GM21360 (cell line): ENCODE results near the gene TRIM45.
"Not testable (repeated sequence)": the region's sequence is repeated elsewhere in the genome, so short reads cannot be mapped to it uniquely, and the experiment has no call there.

Experiments used
- ATAC-seq: cut with Tn5 transposase; IDR thresholded peaks from one replicate; pipeline ENCODE4 v1.9.1; 2021; ENCODE audit warnings: mild to moderate bottlenecking, moderate library complexity; ENCODE audit not compliant: unreplicated experiment

Gene TRIM45, protein sequence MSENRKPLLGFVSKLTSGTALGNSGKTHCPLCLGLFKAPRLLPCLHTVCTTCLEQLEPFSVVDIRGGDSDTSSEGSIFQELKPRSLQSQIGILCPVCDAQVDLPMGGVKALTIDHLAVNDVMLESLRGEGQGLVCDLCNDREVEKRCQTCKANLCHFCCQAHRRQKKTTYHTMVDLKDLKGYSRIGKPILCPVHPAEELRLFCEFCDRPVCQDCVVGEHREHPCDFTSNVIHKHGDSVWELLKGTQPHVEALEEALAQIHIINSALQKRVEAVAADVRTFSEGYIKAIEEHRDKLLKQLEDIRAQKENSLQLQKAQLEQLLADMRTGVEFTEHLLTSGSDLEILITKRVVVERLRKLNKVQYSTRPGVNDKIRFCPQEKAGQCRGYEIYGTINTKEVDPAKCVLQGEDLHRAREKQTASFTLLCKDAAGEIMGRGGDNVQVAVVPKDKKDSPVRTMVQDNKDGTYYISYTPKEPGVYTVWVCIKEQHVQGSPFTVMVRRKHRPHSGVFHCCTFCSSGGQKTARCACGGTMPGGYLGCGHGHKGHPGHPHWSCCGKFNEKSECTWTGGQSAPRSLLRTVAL

DNA sequence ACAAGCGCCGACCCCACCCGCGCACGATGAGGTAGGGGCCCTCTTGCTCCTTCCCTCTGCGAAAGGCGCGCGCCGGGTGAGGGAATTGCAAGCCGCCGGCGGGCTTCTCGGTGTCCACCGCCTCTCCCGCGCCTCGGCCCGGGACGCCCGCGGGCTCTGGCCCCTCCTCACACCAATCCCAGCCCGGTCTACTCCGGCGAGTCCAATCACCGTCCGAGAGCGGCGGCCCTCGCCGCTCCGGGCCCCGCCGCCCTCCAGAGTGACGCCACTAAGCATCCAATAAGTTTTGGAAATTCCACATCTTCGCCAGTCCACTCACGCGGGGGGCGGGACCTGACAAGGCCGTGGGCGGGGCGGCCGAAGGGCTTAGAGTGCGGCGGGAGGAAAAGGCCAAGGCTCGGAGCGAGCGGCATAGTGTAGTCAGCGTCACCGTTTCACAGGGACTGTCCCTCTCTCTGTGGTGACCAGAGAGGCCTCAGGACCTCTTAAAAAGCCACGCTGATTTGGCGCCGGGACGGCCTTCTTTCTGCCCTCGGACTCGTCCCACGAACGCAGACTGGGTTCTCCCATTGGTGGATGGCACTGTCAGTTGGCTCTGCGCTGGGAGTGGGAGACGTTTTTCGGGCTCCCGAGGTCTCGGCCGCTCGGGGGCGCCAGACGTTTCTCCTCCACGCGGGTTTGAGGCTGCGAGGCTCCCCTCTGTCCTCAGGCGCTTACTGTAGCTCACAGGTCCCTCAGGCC is at the start of gene TRIM45:
TSS of gene TRIM45 (minus strand) at position 161 of the 741 bp plus-strand sequence. CDS start 548 bp downstream, outside the sequence.
- peak; percentile 89 for ATAC-seq

DNA sequence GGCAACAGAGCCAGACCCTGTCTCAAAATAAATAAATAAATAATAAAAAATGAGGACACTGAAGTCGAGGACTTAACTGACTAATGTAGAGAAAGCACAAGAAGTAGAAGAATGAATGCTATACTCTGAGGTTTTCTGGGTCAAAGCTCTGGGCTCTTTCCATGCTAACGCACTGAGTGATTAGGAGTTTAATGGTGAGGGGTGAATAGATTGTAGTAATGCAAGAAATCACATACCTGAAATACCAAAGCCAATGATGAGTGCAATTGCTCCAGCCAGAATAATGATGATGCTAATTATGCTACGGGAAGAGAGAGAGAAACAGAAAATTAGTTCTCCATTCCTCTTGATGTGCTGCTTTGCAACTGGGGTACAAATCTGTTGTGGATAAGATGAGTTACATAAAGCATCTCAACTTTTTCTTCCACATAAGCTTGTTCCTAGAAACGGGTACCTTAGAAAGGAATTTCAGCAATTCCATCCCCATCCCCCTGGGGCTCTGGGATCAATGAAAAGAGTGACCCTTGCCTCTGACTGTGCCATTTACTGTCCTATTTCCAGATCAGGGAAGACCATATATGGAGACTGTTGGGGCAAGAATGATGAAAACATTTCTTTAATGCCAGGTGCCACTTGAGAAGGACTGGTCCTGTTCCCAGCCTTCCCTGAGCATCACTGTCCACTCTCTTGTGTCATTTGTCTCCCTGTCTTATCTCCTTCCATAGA is 48.5 kb upstream of the TRIM45 start:
- no peak for ATAC-seq

GRCh38 chr1:117167402-117167801 is 45.9 kb upstream of the TRIM45 start:
- no peak for ATAC-seq

GRCh38 chr1:117166076-117166475 is 44.5 kb upstream of the TRIM45 start:
- ATAC-seq: no peak

DNA sequence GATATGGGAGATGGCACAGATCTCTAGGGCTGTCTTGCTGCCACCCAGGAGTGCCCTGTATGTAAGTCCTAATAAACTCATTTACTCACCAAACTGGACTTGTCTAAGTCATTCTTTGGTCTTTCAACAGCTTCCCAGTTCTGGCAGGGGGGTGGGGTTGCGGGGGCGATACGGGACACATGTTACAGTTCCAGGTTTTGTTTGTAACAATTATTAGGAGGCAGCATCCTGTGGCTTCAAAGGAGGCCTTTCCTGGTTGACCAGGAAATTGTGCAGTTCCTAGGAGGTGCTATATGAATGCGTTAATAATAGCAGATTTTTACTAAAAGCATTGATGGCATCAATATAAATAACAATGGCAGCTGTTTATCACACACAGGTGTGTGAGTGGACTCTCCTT is 42.7 kb upstream of the TRIM45 start:
- ATAC-seq: no peak

GRCh38 chr1:117162816-117163215 is 41.3 kb upstream of the TRIM45 start:
- ATAC-seq: no peak

DNA sequence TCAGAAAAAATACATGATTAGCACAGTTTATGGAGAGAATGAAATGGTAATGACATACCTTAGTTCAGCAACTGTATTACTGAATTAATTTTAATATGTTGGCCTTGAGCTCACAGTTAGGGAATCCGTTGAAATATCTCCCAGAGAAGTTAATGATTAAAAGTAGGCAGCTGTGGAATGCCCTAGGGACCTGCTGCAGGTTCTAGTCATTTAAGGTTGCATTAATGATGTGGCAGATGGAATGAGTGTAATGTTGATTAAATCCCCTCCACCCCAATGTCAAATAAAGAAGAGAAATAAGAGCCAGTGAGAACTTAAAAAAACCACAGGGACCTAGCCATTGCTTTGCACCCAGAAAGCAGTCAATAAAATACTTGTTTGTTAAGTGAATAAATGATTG is 40.3 kb upstream of the TRIM45 start:
- no peak for ATAC-seq

DNA sequence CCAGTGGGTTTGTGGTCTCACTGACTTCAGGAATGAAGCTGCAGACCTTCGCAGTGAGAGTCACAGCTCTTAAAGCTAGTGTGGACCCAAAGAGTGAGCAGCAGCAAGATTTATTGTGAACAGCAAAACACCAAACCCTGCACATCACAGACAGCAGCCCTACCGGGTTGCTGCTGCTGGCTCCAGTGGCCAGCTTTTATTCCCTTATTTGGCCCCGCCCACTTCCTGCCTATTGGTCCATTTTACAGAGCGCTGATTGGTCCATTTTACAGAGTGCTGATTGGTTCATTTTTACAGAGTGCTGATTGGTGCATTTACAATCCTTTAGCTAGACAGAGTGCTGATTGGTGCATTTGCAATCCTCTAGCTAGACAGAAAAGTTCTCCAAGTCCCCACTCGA is 29.8 kb upstream of the TRIM45 start:
- not testable (repeated sequence) for ATAC-seq

GRCh38 chr1:117150316-117150715 is 28.8 kb upstream of the TRIM45 start:
- no peak for ATAC-seq

- ATAC-seq: no peak
Measured at GRCh38 chr1:117147856-117148588, 26.5 kb upstream of the TRIM45 start.

DNA sequence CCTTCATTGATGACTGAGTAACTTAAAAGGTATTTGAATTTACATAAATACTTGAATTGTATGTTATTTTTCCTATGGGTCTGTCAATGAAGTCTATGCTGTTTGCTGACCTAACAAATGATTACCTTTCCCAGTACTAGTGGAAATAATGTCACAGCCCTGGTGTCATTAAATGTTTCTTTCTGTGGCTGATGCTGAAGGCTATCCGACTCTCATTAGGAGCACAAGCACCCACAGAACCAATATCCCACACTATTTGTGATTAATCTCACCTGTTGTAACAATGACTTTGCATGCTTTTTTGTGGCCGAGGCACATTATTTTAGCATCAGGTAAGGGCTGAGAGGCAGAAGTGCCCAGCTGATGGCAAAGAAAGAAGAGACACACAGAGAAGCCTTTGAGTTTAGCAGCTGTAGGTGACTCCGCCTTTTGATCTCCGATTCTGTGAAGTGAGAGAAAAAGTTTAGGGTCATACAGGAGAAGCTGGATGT is 25.8 kb upstream of the TRIM45 start:
- no peak for ATAC-seq

- no peak for ATAC-seq
Measured at GRCh38 chr1:117146575-117147340, 25.2 kb upstream of the TRIM45 start.

GRCh38 chr1:117146072-117146471 is 24.5 kb upstream of the TRIM45 start:
- no peak for ATAC-seq

GRCh38 chr1:117143871-117144270 is 22.3 kb upstream of the TRIM45 start:
- ATAC-seq: no peak

DNA sequence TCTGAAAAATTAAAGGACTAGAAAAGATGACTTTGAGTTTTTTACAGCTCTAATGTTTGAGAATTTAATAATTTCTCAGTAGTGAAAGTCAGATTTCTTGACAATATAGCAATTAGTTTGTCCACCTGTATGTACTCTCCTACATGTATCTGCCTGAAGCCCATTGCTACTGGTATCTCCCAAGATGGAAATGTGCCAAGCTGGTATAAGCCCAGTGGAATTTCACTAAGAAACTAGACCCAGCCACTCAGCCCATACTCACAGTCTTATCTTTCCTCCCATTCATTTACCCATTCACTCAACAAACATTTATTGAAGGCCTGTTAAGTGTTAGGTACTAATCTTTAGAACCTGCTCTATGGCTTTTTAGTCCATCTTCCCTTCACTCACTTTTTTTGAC is 21.6 kb upstream of the TRIM45 start:
- ATAC-seq: no peak

GRCh38 chr1:117142200-117142599 is 20.7 kb upstream of the TRIM45 start:
- no peak for ATAC-seq

GRCh38 chr1:117138561-117138960 is 17.0 kb upstream of the TRIM45 start:
- no peak for ATAC-seq

- ATAC-seq: no peak
Measured at GRCh38 chr1:117138106-117138505, 16.6 kb upstream of the TRIM45 start.

DNA sequence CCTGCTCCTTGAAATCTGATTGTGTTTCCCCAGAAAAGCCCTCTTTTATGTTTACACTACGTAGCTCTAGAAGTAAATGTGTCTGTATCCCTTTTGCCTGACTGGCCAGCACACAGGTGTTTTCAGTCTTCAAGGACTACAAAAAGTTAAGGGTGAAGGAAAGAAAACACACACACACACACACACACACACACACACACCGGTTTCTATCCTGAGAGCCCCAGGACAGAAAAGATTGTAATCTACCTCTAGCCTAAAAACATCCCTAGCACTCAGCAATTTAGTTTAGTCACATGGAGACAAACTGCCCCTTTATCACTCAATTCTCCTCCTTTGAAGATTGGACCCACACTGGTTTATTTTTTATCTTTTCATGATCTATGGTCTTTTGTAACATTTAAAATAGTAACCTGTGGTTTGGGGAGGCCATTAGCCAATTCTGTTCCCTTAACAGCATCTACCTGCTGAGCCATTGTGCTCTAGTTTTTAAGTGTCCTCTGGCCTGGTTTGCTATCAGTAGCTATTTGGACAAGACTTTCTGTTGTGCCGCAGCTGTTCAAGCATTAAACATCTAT is 15.8 kb upstream of the TRIM45 start:
- no peak for ATAC-seq
